Colonic mucosa (tissue), 4 donors: ENCODE data around the gene NPHS1. TPM values are rescaled to one million over a fixed set of nuclear protein-coding genes. Genes with fewer than 3 reads are reported as not detected.

Experiments used
- DNase-seq: peaks from one replicate; pipeline ENCODE4 v3.0.0-alpha.2; 2020
- H3K27ac ChIP-seq: fragments of 200-600 bp; one replicate; pipeline ENCODE4 v1.8.0; 2021
- H3K27me3 ChIP-seq: fragments of 200-600 bp; one replicate; pipeline ENCODE4 v1.8.0; 2021
- H3K36me3 ChIP-seq: fragments of 200-600 bp; one replicate; pipeline ENCODE4 v1.8.0; 2021
- H3K4me1 ChIP-seq: fragments of 200-600 bp; one replicate; pipeline ENCODE4 v1.8.0; 2021; ENCODE audit warnings: mild to moderate bottlenecking
- H3K4me3 ChIP-seq: fragments of 200-600 bp; one replicate; pipeline ENCODE4 v1.8.0; 2021
- H3K9ac ChIP-seq, 2 donors: one replicate each; pipeline ENCODE4 v1.7.0; 2013; ENCODE audit warnings: control low read depth in 2 of 2, low read depth in 2 of 2, low read length in 2 of 2
- H3K9me3 ChIP-seq: fragments of 200-600 bp; one replicate; pipeline ENCODE4 v1.8.0; 2021
- intact Hi-C: fragments of 100-400 bp; cut with DNase I; formaldehyde crosslinking; loops from one replicate; pipeline ENCODE4 v1.14.1; 2022
- total RNA-seq, 2 donors: library from RNA; stranded (reverse); fragmentation: NEBNext Ultra II Directional in 1 of 2; extraction: Animal tissue kit (Norgen Biotek cat#: 25700) in 1 of 2; gene quantifications; one replicate each; pipeline ENCODE4 v1.2.1, GENCODE V29; 2021
- TF ChIP-seq, protein P1 (sequence below): fragments of 200-600 bp; IDR thresholded peaks from one replicate; pipeline ENCODE4 v1.8.0; 2022; ENCODE audit warnings: antibody characterized with exemption, mild to moderate bottlenecking
- donor health status: healthy.
- donor health status: DM: no; HTN: no; CAD: no.
- donor health status: DM: no; HTN: no; CAD: no.

The NPHS1 gene
- total RNA-seq, 2 donors from 2014 or later = not detected

DNA sequence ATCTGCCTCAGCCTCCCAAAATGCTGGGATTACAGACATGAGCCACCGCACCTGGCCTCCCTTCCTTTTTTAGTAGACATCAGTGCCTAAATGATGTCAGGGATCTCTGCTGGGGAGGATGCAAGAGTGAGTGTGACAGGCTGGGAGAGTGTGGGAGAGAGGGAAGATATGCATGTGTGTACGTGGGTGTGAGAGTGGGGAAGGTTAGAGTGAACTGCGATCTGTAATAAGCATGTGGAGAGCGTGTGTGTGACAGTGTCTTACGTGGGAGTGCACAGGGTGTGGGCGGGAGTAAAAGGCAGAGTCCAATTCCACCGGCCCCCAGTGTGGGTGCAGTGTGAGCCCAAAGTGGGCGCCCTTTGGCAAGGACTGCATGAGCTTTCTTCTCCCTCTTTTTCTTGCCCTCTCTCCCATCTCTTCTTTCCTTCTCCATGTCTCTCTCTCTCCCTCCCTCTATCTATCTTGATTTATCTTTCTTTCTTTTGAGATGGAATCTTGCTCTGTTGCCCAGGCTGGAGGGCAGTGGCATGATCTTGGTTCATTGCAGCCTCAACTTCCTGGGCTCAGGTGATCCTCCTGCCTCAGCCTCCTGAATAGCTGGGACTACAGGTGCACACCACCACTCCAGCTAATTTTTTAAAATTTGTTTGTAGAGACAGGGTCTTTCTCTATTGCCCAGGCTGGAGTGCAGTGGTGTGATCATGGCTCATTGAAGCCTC, 893 bp upstream of the NPHS1 start:
- intact Hi-C loops = no loop called here
- H3K4me3 ChIP-seq = no peak overlapping the region

DNA sequence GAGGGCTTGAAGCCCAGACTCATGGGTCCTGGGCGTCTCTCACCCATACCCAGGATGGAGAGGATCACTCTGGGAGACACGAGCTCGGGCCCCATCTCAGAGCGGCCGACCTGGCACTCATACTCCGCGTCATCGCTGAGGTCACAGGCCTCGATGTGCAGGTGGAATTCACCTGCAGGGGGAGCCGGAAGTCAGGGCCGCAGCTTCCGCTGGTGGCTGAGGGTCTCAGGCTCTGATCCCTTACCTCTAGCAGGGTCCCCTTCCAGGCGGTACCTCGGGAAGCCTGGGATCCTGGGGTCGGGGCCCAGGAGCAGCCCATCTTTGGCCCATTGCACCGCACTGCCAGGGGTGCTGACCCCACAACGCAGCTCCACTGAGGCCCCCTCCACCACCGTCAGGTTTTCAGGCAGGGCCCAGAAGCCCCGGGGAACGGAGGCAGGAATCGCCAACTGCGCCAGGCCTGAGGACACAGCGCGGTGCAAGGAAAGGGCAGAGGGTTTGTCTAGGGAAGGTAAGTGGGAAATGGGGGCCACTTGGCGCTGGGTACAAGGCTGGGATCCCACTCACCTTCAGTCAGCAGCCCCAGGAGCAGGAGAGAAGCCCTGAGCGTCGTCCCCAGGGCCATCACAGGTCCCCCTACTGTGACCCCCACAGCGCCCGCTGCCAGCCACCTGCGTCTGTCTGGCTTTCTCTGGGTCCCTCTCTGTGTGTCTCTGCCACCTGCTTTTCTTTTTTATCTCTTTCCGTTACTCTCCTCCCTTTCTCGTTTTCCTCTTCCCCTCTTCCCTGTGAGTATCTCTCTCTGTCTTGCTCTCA, 883 bp downstream of the NPHS1 start:
- H3K4me1 ChIP-seq = no peaks in the 10 kb centered on the region
- no peak overlapping the region for H3K27ac ChIP-seq
- TF ChIP-seq, protein P1, sequence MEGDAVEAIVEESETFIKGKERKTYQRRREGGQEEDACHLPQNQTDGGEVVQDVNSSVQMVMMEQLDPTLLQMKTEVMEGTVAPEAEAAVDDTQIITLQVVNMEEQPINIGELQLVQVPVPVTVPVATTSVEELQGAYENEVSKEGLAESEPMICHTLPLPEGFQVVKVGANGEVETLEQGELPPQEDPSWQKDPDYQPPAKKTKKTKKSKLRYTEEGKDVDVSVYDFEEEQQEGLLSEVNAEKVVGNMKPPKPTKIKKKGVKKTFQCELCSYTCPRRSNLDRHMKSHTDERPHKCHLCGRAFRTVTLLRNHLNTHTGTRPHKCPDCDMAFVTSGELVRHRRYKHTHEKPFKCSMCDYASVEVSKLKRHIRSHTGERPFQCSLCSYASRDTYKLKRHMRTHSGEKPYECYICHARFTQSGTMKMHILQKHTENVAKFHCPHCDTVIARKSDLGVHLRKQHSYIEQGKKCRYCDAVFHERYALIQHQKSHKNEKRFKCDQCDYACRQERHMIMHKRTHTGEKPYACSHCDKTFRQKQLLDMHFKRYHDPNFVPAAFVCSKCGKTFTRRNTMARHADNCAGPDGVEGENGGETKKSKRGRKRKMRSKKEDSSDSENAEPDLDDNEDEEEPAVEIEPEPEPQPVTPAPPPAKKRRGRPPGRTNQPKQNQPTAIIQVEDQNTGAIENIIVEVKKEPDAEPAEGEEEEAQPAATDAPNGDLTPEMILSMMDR = no peak
- peaks cover 13% of the 10 kb centered on the region for H3K27me3 ChIP-seq
- H3K36me3 ChIP-seq = no peaks in the 10 kb centered on the region
- no peak for DNase-seq
- no peak overlapping the region for H3K4me3 ChIP-seq
- intact Hi-C loops = no loop called here
- no peaks in the 10 kb centered on the region for H3K9me3 ChIP-seq
- no peak overlapping the region for H3K9ac ChIP-seq

More for the DNA sequence above, 893 bp upstream of the NPHS1 start:
- Histone ChIP-seq H3K27ac (no peak overlapping the region), H3K9ac (no peak overlapping the region), H3K27me3 (peaks cover 21% of the 10 kb centered on the region), H3K36me3 (no peaks in the 10 kb centered on the region), H3K4me1 (no peaks in the 10 kb centered on the region), H3K9me3 (no peaks in the 10 kb centered on the region)
- TF ChIP-seq, protein P1 = no peak
- no peak for DNase-seq

DNA sequence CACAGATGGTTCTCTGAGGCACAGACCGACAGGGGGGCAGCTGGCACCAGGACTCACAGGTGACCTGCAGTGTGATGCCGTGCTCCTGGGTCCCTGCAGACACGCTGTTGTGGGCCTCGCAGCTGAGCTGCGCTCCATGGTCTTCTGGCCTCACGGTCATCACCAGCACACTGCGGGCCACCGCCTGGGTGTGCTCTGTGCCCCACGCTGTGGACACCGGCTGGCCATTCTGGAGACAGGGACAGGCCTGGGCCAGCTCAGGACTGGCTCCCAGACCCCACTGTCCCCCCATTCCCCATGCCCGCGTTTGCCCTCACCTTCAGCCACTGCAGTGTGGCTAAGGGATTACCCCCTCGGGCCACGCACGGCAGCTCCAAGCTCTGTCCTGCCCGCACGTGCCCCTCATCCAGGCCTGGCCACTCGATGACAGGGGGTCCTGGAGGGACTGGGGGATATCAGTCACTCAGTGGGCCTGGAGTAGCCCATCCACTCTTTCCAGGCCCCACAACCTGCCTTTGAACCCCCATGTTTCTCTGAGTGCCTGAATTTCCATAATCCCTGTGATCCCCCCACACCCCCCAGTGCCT, 3.3 kb downstream of the NPHS1 start:
- Histone ChIP-seq H3K9ac (no peak overlapping the region), H3K9me3 (no peaks in the 10 kb centered on the region), H3K4me3 (no peak overlapping the region), H3K27me3 (peaks cover 15% of the 10 kb centered on the region), H3K36me3 (no peaks in the 10 kb centered on the region), H3K4me1 (peaks cover 9% of the 10 kb centered on the region), H3K27ac (no peak overlapping the region)
- intact Hi-C loops = no loop called here
- TF ChIP-seq, protein P1 = no peak
- no peak for DNase-seq

DNA sequence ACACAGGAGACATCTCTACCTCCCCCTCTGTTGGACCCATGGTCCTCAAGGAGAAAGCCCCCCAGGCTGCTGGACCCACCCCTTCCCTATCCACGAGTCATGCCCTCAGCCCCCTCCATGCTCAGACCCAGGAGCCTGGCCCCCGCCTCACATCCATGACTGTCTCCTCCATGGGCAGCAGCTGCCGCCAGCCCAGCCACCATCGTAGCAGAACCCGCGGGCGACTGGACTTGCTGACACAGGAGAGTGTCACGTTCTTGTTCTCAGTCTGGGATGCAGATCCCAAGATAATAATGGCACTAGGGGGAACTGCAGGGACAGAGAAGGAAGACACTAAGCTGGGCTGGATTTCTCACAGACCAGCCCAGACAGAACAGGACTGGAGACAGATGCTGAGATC, 3.8 kb downstream of the NPHS1 start:
- TF ChIP-seq, protein P1 = no peak
- H3K9ac ChIP-seq = no peak overlapping the region
- no peaks in the 10 kb centered on the region for H3K36me3 ChIP-seq
- H3K27me3 ChIP-seq = peaks cover 20% of the 10 kb centered on the region
- no peak for DNase-seq
- H3K27ac ChIP-seq = no peak overlapping the region
- H3K9me3 ChIP-seq = no peaks in the 10 kb centered on the region
- intact Hi-C loops = no loop called here
- peaks cover 12% of the 10 kb centered on the region for H3K4me1 ChIP-seq
- no peak overlapping the region for H3K4me3 ChIP-seq

DNA sequence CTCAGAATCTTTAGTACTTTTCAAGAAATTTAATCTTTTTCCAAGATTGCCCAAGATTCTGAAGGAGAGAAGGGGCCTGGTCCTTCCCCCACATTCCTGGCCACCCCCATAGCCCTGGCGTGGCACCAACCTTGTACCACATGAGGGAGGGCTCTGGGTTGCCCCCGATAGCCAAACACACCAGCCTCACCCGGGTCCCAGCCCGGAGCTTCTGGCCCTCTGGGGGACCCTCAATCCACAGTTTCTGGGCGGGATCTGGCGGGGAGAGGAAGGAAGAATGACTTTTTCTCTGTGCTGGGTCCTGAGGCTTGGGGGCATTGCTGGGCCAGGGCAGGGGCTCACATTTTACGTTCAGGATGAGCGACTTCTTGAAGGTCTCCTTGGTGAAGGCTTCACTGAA, 4.4 kb downstream of the NPHS1 start:
- Histone ChIP-seq H3K27ac (no peak overlapping the region), H3K36me3 (no peaks in the 10 kb centered on the region), H3K4me1 (peaks cover 12% of the 10 kb centered on the region), H3K4me3 (no peak overlapping the region), H3K9me3 (no peaks in the 10 kb centered on the region), H3K9ac (no peak overlapping the region), H3K27me3 (peaks cover 20% of the 10 kb centered on the region)
- DNase-seq = no peak
- intact Hi-C loops = no loop called here
- TF ChIP-seq, protein P1 = no peak
